Amniotic epithelial cell (primary cell): ENCODE results near the gene ARL6IP4.
"Not testable (repeated sequence)": the region's sequence is repeated elsewhere in the genome, so short reads cannot be mapped to it uniquely, and the experiment has no call there.

ENCODE experiments used
- DNase-seq: peaks from one replicate; pipeline ENCODE4 v3.0.0-alpha.2; 2010; ENCODE audit warnings: low read depth

Gene ARL6IP4

DNA sequence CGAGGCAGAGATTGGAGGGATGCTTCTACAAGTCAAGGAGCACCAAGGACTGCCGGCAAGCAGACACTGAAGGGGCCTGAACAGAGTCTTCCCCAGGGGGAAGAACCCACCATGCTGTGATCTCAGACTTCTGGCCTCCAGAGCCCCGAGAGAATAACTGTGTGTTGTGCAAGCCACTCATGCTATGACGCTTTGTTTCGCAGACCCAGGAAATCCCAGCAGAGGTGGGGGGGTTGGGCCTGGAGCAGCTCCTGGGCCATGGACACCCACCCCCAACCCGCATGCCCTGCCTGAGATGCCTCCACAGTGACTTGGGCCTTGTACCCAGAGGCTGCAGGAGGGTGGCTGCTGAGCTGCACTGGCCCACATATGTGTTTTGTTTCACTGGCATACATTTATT lies 31.2 kb downstream of the ARL6IP4 start:
- peak; percentile 76 for DNase-seq

GRCh38 chr12:123013185-123014095 lies 33.0 kb downstream of the ARL6IP4 start:
- DNase-seq: no peak

- not testable (repeated sequence) for DNase-seq
Observed at GRCh38 chr12:123014473-123014872, 34.0 kb downstream of the ARL6IP4 start.

DNA sequence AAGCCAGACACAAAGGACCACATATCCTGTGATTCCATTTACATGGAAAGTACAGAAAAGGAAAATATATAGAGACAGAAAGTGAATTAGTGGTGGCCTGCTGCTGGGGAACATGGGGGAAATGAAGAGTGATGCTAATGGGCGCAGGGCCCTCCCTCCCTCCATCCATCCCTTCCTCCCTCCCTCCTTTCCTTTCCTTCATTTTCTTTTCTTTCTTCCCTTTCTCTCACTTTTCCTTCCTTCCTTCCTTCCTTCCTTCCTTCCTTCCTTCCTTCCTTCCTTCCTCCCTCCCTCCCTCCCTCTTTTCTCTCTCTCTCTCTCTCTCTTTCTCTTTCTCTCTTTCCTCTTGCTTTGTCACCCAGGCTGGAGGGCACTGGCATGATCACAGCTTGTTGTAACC lies 37.3 kb downstream of the ARL6IP4 start:
- DNase-seq: no peak

- DNase-seq: no peak
Observed at GRCh38 chr12:123019841-123020138, 39.3 kb downstream of the ARL6IP4 start.

- peak; percentile 74 for DNase-seq
Observed at GRCh38 chr12:123021688-123022604, 41.5 kb downstream of the ARL6IP4 start.

DNA sequence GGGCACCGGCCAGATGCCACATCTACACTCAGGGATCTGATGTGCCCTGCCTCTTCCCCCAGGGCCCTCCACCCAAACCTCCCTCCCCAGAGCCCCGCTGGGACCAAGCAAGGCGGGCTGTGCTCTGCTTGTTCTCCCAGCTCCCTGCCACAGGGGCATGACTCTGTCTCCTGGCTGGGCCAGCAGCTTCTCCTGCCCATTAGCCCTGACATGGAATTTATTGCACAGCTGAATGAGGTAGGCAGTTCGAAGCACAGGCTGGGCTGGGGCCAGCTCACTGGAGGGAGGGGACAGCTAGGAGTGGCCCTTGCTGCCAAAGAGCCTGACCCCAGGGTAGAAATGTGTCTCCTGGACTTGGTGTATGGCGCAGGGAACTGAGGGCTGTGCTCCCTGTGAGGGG lies 42.4 kb downstream of the ARL6IP4 start:
- DNase-seq: no peak

DNA sequence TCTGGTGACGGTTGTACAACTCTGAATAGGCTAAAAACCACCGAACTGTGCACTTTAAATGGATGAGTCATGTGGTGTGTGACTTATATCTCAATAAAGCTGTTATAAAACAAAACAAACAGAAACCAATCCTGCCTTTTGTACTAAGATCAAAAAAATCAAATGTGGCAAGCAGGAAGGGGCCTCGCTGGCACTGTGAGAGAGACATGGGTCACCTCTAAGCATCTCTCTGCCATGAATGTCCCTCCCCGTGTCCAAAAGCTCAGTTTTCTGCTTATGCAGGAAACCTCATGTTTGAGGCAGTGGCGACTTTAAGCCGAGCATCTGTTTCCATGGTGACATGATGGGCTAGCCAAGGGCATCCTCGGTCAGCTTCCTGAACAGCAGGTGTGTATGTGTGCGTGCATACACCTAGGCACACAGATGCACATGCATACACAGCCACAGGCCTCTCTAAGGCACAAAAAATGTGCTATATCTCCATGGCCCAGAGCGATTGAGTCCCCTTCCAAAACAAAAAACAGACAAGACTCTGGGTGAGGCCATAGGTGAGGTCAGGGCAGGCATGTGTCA lies 44.4 kb downstream of the ARL6IP4 start:
- DNase-seq: no peak

DNA sequence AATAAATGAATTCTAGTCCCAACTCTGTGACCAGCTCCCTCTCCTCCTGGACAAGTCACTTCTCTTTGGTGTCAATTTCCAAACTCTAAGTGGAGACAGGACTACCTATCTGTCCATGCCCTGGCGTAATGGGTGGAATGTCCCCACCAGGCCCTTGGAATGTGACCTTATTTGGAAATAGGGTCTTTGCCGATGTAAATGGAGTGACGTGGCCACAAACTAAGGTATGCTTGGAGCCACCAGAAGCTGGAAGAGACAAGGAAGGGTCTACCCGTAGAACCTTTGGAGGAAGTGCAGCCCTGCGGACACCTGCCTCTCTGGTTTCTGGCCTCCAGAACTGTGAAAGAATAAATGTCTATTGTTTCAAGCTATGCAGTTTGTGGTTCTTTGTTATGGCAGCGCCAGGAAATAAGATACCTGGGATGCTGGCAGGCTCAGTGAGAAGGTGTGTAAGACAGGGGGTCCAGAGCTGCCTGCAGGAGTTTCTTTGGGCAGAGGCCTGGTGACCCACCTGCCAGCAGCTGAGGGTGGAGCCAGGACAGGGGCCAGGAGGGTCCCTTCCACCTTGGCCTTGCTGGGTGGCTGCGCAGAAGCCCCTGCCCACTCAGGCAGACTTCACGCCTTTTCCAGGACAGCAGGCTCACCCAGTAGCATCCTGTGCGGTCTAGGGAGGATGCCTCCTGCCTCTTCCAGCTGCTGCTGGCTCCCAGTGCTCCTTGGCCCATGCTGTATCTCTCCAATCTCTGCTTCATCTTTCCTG lies 45.8 kb downstream of the ARL6IP4 start:
- DNase-seq: no peak

GRCh38 chr12:123027726-123028445 lies 47.4 kb downstream of the ARL6IP4 start:
- no peak for DNase-seq

- DNase-seq: no peak
Observed at GRCh38 chr12:123028475-123028874, 48.0 kb downstream of the ARL6IP4 start.

GRCh38 chr12:123029550-123029949 lies 49.1 kb downstream of the ARL6IP4 start:
- no peak for DNase-seq

DNA sequence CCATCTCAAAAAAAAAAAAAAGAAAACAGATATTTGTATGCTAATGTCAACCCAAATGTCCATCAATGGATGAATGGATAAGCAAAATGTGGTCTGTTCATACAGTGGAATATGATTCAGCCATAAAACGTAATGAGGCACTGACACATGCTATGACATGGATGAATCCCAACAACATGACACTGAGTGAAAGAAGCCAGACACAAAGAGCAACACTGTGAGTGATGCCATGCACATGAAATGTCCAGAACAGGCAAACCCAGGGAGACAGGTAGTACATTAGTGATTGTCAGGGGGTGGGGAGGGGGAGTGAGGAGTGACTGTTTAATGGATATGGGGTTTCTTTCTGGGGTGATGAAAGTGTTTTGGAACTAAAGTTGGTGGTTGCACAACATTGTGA lies 50.2 kb downstream of the ARL6IP4 start:
- peak; percentile 75 for DNase-seq

DNA sequence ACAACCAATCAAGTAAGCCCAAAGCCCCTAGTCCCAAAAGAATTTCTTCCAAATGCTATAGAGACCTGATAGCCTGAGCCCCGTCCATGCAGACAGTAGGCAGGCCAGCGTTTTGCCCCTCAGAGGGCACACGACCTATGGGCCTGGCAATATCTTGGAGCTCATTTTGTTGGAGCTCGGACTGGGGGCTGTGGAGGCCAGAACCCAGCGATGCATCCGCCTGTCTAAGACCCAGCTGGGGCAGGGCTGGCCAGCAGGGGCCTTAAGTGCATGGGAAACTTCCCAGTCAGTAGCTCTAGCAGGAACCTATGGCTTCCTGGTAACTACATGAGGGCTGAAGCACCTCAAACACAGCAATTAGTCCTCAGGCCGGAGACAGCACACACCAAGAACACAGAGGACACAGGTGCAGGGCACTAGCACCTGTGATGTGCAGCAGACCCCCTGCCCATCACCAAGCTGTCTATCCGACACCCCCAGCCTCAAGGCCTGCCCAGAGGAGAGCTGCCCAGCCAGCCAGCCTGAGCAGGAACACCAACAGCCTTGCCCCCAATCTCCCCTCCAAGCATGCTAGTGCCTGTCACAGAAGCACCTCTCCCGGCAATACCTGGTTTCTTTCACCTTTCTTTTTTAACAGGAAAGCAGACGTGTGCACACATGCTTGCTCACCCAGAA lies 50.8 kb downstream of the ARL6IP4 start:
- DNase-seq: no peak
